HG03139 (cell line): Measurements from ENCODE around the gene TFDP3.

ENCODE experiments used
- ATAC-seq: cut with Tn5 transposase; IDR thresholded peaks from one replicate; pipeline ENCODE4 v1.9.1; 2021; ENCODE audit not compliant: unreplicated experiment

TFDP3 gene

GRCh38 chrX:133188631-133189030 lies 29.5 kb downstream of the TFDP3 start:
- no peak for ATAC-seq

- ATAC-seq = no peak
These were observed 32.2 kb downstream of the TFDP3 start for GRCh38 chrX:133185938-133186337.

GRCh38 chrX:133185119-133185518 lies 33.0 kb downstream of the TFDP3 start:
- ATAC-seq = no peak

DNA sequence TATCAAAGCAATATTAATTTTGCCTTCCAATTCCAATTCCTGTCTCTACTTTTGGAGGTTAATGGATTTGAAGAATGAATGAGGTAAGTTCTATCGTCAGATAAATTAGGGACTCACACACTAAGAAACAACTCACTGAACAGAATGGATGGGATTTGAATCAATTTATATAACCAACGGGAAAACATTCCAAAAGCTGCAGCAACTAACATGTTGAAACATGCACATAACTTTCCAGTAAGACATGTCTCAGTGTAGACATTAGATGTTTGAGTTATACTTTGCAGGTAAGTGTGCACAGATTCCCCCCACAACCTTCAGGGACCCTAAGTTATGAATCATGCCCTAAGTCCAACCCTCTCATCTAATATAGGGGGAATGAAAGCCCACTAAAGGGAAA lies 34.3 kb downstream of the TFDP3 start:
- ATAC-seq = no peak

DNA sequence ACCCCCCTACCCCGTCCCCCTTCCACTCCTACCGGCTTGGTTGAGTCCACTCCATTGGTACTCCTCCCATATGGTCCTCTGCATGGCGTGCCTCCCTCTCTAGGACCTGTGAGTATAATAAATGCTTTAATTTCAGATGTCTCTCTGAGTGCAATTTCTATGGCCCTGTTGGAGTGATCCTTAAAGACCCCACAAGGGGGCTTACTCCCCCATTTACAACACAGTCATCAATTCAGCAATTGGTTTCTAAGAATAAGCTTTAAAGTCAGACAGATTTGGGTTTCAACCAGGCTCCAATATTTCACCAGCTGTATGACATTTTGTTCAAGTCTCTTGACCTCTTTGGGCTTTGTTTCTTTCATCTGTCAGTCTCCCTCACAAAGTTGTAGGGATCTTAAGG lies 38.7 kb downstream of the TFDP3 start:
- no peak for ATAC-seq

GRCh38 chrX:133177202-133177601 lies 41.0 kb downstream of the TFDP3 start:
- ATAC-seq = no peak

- ATAC-seq = no peak
These were observed 42.5 kb downstream of the TFDP3 start for GRCh38 chrX:133175605-133176004.

DNA sequence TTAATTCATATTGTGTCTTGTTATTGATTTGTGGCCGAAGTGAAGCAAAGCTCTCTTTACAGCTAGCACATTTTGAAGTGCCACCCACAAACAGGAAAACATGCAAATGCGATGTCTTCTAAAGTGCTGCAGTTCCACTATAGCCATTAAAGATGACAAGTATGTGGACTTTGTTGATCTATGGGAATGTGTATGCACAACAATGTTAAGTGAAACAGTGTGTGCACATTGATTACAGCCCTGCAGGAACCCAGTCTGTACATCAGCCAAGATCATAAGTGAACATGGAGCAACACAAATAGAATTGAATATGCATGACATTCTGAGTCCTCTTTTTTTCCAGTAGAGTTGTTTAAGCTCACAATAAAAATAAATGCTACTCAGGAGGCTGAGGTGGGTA lies 43.0 kb downstream of the TFDP3 start:
- no peak for ATAC-seq

DNA sequence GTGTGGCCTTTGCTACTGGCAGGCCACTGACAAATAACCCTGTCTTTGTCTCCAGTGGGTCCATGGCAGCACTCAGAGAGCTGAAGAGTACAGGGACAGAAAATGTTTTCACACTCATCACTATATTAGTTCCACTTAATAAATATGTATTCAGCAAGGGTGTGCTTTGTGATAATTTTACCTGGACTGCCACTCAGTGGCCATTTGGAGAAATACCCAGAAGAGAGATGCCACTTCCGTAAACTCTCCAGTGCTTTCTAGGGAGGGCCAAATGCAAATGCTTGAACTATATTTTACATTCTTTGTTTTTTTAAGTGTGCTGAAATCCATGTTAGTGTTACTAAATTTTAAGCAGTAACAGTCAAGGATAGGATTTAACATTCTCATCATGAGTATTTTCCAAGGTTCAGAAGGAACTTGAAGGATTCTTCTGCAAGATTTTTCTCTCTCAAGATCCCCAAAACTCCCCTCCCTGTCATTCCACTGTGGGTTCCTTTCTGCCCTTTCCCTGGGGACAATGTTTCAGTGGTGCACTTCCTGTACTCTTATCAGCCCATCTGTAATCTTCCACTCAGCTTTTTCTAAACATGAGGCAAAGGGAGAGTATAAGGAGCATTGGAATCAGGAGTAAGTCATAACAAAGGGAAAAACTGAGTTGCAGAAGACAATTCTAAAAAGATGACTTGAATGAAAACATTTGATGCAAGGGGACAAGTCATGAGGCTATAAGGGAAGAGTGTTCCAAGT lies 46.0 kb downstream of the TFDP3 start:
- no peak for ATAC-seq
